SJCRH30 (cell line): ENCODE data around the gene INPP5A. TPM values are rescaled to one million over a fixed set of nuclear protein-coding genes. Genes with fewer than 3 reads are reported as not detected.

Experiments used
- DNase-seq, 2 experiments: peaks; one replicate each; pipeline ENCODE4 v3.0.0-alpha.2; 2015 to 2020
- H3K27ac ChIP-seq: fragments of 250-450 bp; sonication (Bioruptor Pico); 2 replicates; pipeline ENCODE4 v1.5.1; 2020; ENCODE audit warnings: mild to moderate bottlenecking, moderate library complexity
- H3K27me3 ChIP-seq: fragments of 250-450 bp; sonication (Bioruptor Pico); 2 replicates; pipeline ENCODE4 v1.5.1; 2020; ENCODE audit warnings: mild to moderate bottlenecking, moderate library complexity
- H3K36me3 ChIP-seq: fragments of 250-450 bp; sonication (Bioruptor Pico); 2 replicates; pipeline ENCODE4 v1.5.1; 2020; ENCODE audit warnings: mild to moderate bottlenecking, moderate library complexity
- H3K4me1 ChIP-seq: fragments of 250-450 bp; sonication (Bioruptor Pico); 2 replicates; pipeline ENCODE4 v1.5.1; 2020; ENCODE audit warnings: mild to moderate bottlenecking, moderate library complexity
- H3K4me3 ChIP-seq: fragments of 250-450 bp; sonication (Bioruptor Pico); 2 replicates; pipeline ENCODE4 v1.5.1; 2020; ENCODE audit warnings: mild to moderate bottlenecking, moderate library complexity
- H3K9me3 ChIP-seq: fragments of 250-450 bp; sonication (Bioruptor Pico); replicated peaks from 2 replicates; pipeline ENCODE4 v1.5.1; 2020; ENCODE audit warnings: mild to moderate bottlenecking, moderate library complexity
- total RNA-seq: library from RNA; depleted of rRNA; stranded (reverse); fragments of >200 nt; shearing (Covaris generic); gene quantifications from 2 replicates; pipeline ENCODE4 v1.2.3, GENCODE V29; 2014

INPP5A gene
- total RNA-seq, 1 experiment from 2014 or later = 22.4 TPM

- Histone ChIP-seq H3K4me3 (no peak overlapping the region), H3K36me3 (no peaks in the 10 kb centered on the region), H3K27ac (no peak overlapping the region), H3K4me1 (peaks cover 12% of the 10 kb centered on the region; the same call in 1 of the 2 replicates), H3K9me3 (no peaks in the 10 kb centered on the region), H3K27me3 (no peaks in the 10 kb centered on the region; the same call in 1 of the 2 replicates)
- DNase-seq = no peak
Measured at GRCh38 chr10:132521041-132521465, 16.5 kb upstream of the INPP5A start.

GRCh38 chr10:132521466-132522102, 16.0 kb upstream of the INPP5A start:
- DNase-seq = no peak
- Histone ChIP-seq H3K4me3 (no peak overlapping the region), H3K9me3 (no peaks in the 10 kb centered on the region), H3K4me1 (peaks cover 12% of the 10 kb centered on the region; the same call in 1 of the 2 replicates), H3K27me3 (no peaks in the 10 kb centered on the region), H3K36me3 (no peaks in the 10 kb centered on the region), H3K27ac (no peak overlapping the region)

- peaks cover 6% of the 10 kb centered on the region; the same call in 1 of the 2 replicates for H3K4me1 ChIP-seq
- no peak overlapping the region for H3K27ac ChIP-seq
- no peak for DNase-seq
- no peaks in the 10 kb centered on the region for H3K36me3 ChIP-seq
- H3K27me3 ChIP-seq = no peaks in the 10 kb centered on the region
- H3K9me3 ChIP-seq = no peaks in the 10 kb centered on the region
- no peak overlapping the region for H3K4me3 ChIP-seq
Measured at GRCh38 chr10:132522521-132523411, 14.8 kb upstream of the INPP5A start.

GRCh38 chr10:132523561-132524442, 13.8 kb upstream of the INPP5A start:
- Histone ChIP-seq H3K36me3 (no peaks in the 10 kb centered on the region), H3K9me3 (no peaks in the 10 kb centered on the region), H3K27me3 (no peaks in the 10 kb centered on the region), H3K4me3 (no peak overlapping the region), H3K4me1 (0 out of 2 replicates have a peak, but pooled peaks cover 3% of the 10 kb centered on the region), H3K27ac (no peak overlapping the region)
- DNase-seq = peak in 1 of 2 experiments; percentile 20

- no peak for DNase-seq
- H3K4me1 ChIP-seq = 0 out of 2 replicates have a peak, but pooled peaks cover 3% of the 10 kb centered on the region
- H3K4me3 ChIP-seq = no peak overlapping the region
- H3K9me3 ChIP-seq = no peaks in the 10 kb centered on the region
- no peaks in the 10 kb centered on the region for H3K27me3 ChIP-seq
- no peak overlapping the region for H3K27ac ChIP-seq
- H3K36me3 ChIP-seq = no peaks in the 10 kb centered on the region
Measured at GRCh38 chr10:132524443-132525285, 12.9 kb upstream of the INPP5A start.

- Histone ChIP-seq H3K4me3 (no peak overlapping the region), H3K27me3 (no peaks in the 10 kb centered on the region), H3K9me3 (0 out of 2 replicates have a peak, but pooled peaks cover 3% of the 10 kb centered on the region), H3K4me1 (no peaks in the 10 kb centered on the region), H3K36me3 (no peaks in the 10 kb centered on the region), H3K27ac (no peak overlapping the region)
- no peak for DNase-seq
Measured at GRCh38 chr10:132526676-132527075, 10.9 kb upstream of the INPP5A start.

GRCh38 chr10:132527339-132528063, 10.1 kb upstream of the INPP5A start:
- Histone ChIP-seq H3K4me3 (no peak overlapping the region), H3K36me3 (no peaks in the 10 kb centered on the region), H3K9me3 (0 out of 2 replicates have a peak, but pooled peaks cover 3% of the 10 kb centered on the region), H3K27me3 (no peaks in the 10 kb centered on the region), H3K4me1 (no peaks in the 10 kb centered on the region), H3K27ac (no peak overlapping the region)
- no peak for DNase-seq

- H3K27ac ChIP-seq = no peak overlapping the region
- no peaks in the 10 kb centered on the region for H3K27me3 ChIP-seq
- 0 out of 2 replicates have a peak, but pooled peaks cover 3% of the 10 kb centered on the region for H3K9me3 ChIP-seq
- no peak for DNase-seq
- no peak overlapping the region for H3K4me3 ChIP-seq
- H3K36me3 ChIP-seq = no peaks in the 10 kb centered on the region
- H3K4me1 ChIP-seq = no peaks in the 10 kb centered on the region
Measured at GRCh38 chr10:132528064-132528691, 9.4 kb upstream of the INPP5A start.

GRCh38 chr10:132532179-132532578, 5.4 kb upstream of the INPP5A start:
- H3K9me3 ChIP-seq = 0 out of 2 replicates have a peak, but pooled peaks cover 3% of the 10 kb centered on the region
- no peaks in the 10 kb centered on the region for H3K36me3 ChIP-seq
- no peak overlapping the region for H3K4me3 ChIP-seq
- H3K27ac ChIP-seq = no peak overlapping the region
- no peaks in the 10 kb centered on the region for H3K4me1 ChIP-seq
- no peak for DNase-seq
- no peaks in the 10 kb centered on the region for H3K27me3 ChIP-seq

GRCh38 chr10:132532749-132533560, 4.6 kb upstream of the INPP5A start:
- no peaks in the 10 kb centered on the region for H3K4me1 ChIP-seq
- 0 out of 2 replicates have a peak, but pooled peaks cover 3% of the 10 kb centered on the region for H3K9me3 ChIP-seq
- no peak overlapping the region for H3K27ac ChIP-seq
- H3K4me3 ChIP-seq = no peak overlapping the region
- DNase-seq = no peak
- no peaks in the 10 kb centered on the region for H3K36me3 ChIP-seq
- H3K27me3 ChIP-seq = no peaks in the 10 kb centered on the region

GRCh38 chr10:132533571-132534260, 3.9 kb upstream of the INPP5A start:
- Histone ChIP-seq H3K36me3 (no peaks in the 10 kb centered on the region), H3K27ac (no peak overlapping the region), H3K27me3 (no peaks in the 10 kb centered on the region), H3K4me3 (no peak overlapping the region), H3K4me1 (no peaks in the 10 kb centered on the region), H3K9me3 (0 out of 2 replicates have a peak, but pooled peaks cover 3% of the 10 kb centered on the region)
- DNase-seq = no peak
